Stomach smooth muscle (tissue), 2 donors: ENCODE results near the gene PAEP.
"Not testable (repeated sequence)": the region's sequence is repeated elsewhere in the genome, so short reads cannot be mapped to it uniquely, and the experiment has no call there.

ENCODE experiments used
- H3K27ac ChIP-seq: one replicate; pipeline ENCODE4 v1.7.0; 2013; ENCODE audit warnings: mild to moderate bottlenecking, low read length, inconsistent platforms
- H3K27me3 ChIP-seq, 2 donors: one replicate each; pipeline ENCODE4 v1.7.0; 2013; ENCODE audit warnings: low read length in 2 of 2; ENCODE audit not compliant: insufficient read depth in 2 of 2, control insufficient read depth in 1 of 2
- H3K36me3 ChIP-seq, 2 donors: one replicate each; pipeline ENCODE4 v1.7.0; 2013; ENCODE audit warnings: low read length in 2 of 2; ENCODE audit not compliant: control insufficient read depth in 2 of 2, insufficient read depth in 2 of 2
- H3K4me1 ChIP-seq: one replicate; pipeline ENCODE4 v1.7.0; 2013; ENCODE audit warnings: low read length; ENCODE audit not compliant: control insufficient read depth, insufficient read depth
- H3K4me3 ChIP-seq, 2 donors: one replicate each; pipeline ENCODE4 v1.7.0; 2013; ENCODE audit warnings: low read length in 2 of 2
- H3K9ac ChIP-seq, 2 donors: one replicate each; pipeline ENCODE4 v1.7.0; 2013; ENCODE audit warnings: low read length in 2 of 2, mild to moderate bottlenecking in 1 of 2
- H3K9me3 ChIP-seq, 2 donors: one replicate each; pipeline ENCODE4 v1.7.0; 2013; ENCODE audit warnings: low read length in 2 of 2; ENCODE audit not compliant: control insufficient read depth in 2 of 2
- donor health status: healthy.
- donor health status: Pancreatic carcinoma.

The PAEP gene

DNA sequence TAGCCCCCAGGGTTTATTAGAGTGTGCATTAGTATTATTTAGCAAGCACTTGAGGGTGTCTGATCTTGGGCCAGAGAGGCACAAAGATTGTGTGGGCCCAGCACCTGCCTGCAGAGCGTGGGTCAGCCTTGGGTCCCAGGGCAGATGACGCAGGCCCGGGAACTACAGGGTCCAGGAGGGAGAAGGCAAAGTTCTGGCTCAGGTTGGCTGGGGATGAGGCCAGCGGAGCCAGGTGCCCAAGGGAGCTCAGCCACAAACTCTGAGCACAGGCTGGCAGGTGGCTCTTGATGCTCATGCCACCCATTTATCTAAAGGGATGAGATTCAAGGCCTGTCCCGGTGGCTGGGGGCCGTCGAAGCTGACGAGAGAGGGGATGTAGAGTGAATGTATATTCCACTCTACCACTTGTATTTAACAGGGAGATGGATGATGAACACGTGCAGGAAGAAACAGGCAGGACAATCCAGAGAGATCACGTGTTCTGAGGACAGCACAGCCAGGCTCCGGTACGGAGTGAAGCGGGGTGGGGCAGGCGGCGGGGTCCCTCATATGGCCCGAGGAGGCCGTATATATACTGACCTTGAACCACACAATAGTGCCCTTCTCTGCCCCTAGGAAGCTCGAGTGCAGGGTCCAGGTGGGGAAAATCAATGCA lies 16.4 kb upstream of the PAEP start:
- H3K4me3 ChIP-seq: no peak overlapping the region
- H3K4me1 ChIP-seq: no peaks in the 10 kb centered on the region
- no peaks in the 10 kb centered on the region for H3K9me3 ChIP-seq
- no peak overlapping the region for H3K27ac ChIP-seq
- H3K27me3 ChIP-seq: peaks cover 0 to 4% of the 10 kb centered on the region in 2 donors
- H3K9ac ChIP-seq: no peak overlapping the region
- no peaks in the 10 kb centered on the region for H3K36me3 ChIP-seq

DNA sequence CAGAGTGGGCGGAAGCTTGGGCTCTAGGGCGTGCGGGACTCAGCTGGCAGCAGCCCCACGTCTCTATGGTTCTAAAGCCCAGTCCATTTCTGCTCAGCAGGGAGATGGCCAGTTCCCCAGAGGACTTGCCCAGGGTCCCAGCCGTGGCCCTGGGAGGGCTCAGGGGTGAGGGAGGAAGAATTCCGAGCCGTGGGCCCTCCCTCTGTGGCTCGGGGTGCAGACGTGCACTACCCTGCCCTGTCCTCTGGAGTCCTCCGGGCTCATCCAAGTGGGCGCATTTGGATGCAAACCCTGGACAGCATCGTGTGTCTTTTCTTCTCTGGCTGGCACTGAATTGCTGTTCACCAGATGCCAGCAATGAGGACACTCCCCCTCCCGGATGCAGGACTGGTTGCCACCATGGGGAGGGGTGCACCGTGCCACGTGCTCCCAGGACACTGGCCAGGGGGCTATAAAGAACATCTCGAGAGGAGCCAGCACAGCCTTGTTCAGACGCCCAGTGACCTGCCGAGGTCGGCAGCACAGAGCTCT lies 15.8 kb upstream of the PAEP start, which contains the start of gene OBP2A:
Gene OBP2A (plus strand): TSS at position 481 of the 531 bp plus-strand sequence. CDS start 55 bp downstream, outside the sequence.
- not testable (repeated sequence) for H3K27ac ChIP-seq, H3K9ac ChIP-seq, H3K4me1 ChIP-seq, H3K36me3 ChIP-seq, H3K4me3 ChIP-seq, H3K27me3 ChIP-seq, H3K9me3 ChIP-seq

DNA sequence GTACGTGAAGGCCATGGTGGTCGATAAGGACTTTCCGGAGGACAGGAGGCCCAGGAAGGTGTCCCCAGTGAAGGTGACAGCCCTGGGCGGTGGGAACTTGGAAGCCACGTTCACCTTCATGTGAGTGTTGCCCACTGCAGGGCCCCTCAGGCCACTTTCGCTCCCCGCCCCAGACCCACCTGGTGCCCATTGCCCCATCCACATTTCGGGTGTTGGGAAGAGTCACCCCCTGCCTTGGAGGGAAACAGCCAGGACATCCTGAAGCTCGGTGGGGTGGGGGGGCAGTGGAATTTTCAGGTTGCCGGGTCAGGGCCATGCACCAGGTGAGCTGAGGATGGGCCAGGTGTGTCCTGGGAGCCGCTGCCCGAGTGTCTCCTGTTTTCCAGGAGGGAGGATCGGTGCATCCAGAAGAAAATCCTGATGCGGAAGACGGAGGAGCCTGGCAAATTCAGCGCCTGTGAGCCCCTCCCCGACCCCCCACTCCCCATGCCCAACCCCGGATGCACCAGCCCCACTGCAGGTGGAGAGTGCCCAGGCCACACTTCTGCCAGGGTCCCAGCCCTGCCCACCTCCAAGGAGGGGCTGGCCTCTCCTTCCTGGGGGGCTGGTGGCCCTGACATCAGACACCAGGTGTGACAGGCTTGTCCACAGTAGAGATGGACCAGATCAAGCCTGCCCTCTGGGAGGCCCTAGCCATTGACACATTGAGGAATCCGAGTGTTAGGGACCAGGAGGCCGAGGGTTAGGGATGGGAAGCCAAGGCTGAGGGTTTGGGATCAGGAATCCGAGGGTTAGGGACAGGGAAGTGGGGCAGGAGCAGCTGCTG lies 14.6 kb upstream of the PAEP start:
- not testable (repeated sequence) for H3K4me1 ChIP-seq, H3K9ac ChIP-seq, H3K9me3 ChIP-seq, H3K4me3 ChIP-seq, H3K27ac ChIP-seq, H3K27me3 ChIP-seq, H3K36me3 ChIP-seq

DNA sequence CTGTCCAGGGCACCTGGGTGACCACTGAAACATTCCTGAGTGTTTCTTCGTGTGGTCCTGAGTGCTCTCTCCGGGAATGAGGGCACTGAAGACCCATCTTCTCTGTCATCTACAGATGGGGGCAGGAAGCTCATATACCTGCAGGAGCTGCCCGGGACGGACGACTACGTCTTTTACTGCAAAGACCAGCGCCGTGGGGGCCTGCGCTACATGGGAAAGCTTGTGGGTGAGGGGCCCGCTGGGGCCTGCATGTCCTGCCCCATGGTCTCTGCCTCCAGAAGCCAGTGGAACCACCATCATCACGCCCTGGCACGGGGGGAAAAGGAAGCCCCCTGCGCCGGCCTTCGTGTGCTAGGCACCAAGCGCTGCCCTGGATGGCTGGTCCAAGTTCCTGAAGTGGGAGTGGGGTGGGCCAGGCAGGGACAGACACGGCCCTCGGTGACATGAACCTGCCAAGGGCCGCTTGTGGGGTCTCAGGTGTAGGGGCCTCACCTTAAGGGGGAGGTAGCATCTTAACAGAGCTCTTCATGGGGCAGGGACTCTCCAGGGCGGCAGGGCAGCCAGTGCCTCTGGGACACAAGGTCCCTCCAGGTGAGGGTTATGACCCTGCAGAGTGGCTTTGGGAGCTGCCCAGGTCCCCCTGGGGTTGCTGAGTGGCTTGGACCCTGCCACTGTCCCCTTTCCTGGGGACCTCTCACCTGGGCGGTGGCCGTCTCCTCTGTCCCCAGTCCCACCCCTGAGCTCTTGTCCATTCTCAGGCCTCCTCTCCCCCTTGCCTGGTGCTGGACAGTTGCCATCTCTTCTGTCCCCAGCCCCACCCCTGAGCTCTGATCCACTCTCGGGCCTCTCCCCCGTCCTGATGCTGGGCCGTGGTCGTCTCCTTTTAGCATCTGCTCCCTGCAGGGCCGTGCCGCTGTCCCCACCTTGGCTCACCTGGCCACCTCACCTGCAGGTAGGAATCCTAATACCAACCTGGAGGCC lies 13.5 kb upstream of the PAEP start:
- Histone ChIP-seq H3K27ac (no peak overlapping the region), H3K36me3 (no peaks in the 10 kb centered on the region), H3K9ac (no peak overlapping the region), H3K4me1 (no peaks in the 10 kb centered on the region), H3K9me3 (no peaks in the 10 kb centered on the region), H3K4me3 (no peak overlapping the region), H3K27me3 (peaks cover 0 to 6% of the 10 kb centered on the region in 2 donors)

DNA sequence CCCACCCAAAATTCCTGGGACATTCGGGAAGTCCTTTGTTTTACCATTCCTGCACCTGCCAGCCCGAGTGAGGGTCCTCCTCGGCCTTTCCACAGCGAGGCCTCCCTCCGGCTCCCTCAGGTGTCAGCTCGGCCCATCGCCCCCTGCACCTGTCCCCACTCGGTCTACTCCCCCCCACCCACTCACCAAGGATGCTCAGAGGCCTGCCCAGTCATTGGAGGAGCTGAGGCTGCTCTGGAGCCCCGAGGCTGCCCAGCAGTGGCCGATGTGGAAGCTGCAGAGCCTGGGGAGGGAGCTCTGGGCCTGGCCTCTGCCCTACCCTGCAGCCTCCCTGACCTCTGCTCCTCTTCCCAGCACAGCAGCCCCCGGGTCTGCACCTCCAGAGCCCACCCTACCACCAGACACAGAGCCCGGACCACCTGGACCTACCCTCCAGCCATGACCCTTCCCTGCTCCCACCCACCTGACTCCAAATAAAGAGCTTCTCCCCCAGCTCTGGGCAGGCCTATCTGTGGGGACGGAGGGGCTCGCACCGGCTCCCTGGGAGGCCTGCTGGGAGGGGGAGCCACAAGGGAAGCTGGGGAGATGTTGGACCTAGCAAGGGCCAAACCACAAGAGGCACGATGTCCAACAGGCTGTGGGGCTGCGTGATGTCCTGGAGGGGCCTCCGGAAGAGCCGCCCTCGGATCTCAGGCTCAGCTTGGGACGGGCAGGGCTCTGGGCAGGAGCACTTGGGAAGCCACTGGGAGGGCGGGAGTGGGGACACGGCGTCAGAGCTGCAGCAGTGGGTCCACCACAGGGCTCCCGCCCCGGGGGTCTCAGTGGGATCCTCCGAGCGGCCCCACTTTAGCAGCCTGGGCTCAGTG lies 11.8 kb upstream of the PAEP start:
- H3K9me3 ChIP-seq, H3K27ac ChIP-seq, H3K9ac ChIP-seq, H3K4me3 ChIP-seq, H3K36me3 ChIP-seq, H3K4me1 ChIP-seq, H3K27me3 ChIP-seq: not testable (repeated sequence)

DNA sequence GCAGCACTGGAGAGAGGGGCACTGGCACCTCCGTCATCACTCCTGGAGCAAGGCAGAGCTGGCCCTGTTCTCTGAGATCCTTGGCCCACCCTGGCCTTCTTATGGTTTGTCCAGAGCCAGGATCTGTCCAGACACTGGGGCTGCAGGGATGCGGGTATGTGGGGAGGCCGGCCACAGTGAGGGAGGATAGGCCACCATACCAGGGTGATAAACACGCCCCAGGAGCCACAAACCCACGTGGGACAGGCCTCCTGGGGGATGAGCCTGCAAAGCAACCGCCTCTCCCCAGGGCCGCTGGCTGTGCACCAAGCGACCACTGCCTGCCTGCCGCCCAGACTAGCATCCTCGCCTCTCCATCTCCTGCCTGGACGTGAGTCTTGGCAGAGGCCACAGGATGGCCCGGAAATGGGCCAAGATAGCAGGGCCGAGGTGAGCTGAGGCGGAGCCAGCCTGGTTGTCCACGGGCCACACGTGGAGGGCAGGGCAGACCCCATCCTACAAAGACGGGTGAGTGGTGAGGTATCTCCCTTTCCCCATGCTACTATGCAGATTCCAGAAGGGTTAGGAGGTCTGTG lies 11.1 kb upstream of the PAEP start:
- H3K9me3 ChIP-seq: peaks cover 3 to 5% of the 10 kb centered on the region in 2 donors

DNA sequence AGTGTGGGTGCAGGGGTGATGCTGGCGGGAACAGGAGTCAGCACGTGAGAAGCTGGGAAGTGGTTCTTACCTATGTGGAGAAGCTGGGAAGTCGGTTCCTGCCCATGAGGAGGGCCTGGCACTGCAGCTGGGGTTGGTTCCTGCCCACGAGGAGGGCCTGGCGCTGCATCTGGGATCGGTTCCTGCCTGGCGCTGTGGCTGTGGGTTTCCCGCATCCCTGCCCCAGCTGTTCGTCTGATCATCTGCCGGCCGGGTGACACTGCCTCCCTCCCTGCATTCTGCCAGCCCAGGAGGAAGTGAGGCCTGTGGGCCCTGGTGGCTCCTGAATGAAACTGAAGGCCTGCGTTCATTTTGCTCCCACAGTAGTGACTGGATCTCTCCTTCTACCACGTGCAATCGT lies 10.5 kb upstream of the PAEP start:
- peaks cover 3 to 6% of the 10 kb centered on the region in 2 donors for H3K9me3 ChIP-seq
- no peak overlapping the region for H3K27ac ChIP-seq
- H3K36me3 ChIP-seq: no peaks in the 10 kb centered on the region
- no peak overlapping the region for H3K9ac ChIP-seq
- no peak overlapping the region for H3K4me3 ChIP-seq
- no peaks in the 10 kb centered on the region for H3K4me1 ChIP-seq
- peaks cover 0 to 4% of the 10 kb centered on the region in 2 donors for H3K27me3 ChIP-seq

More for the DNA sequence above, 11.1 kb upstream of the PAEP start:
- Histone ChIP-seq H3K36me3 (no peaks in the 10 kb centered on the region), H3K27ac (no peak overlapping the region), H3K9ac (no peak overlapping the region), H3K4me1 (no peaks in the 10 kb centered on the region), H3K27me3 (peaks cover 0 to 4% of the 10 kb centered on the region in 2 donors), H3K4me3 (no peak overlapping the region)

DNA sequence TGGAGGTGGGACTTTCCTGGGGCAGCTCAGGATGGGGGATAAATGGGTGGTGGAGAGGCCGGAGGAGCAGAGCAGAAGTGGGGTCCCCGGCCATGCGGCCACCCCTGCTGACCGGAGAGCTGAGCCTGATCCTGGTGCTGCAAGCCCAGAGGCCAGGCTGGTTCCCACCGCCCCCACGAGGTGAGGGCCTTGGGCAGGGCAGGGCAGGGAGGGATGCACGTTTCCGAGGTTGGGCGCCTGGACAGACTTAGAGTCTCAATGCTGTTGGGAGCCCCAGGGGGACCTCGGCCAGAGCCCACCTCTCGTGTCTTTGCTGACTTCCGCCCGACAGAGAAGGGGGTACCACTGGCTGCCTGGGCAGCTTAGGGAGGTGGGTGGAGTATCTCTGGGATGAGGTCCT lies 10.1 kb upstream of the PAEP start:
- no peaks in the 10 kb centered on the region for H3K36me3 ChIP-seq
- no peaks in the 10 kb centered on the region for H3K4me1 ChIP-seq
- H3K27me3 ChIP-seq: peaks cover 0 to 4% of the 10 kb centered on the region in 2 donors
- no peak overlapping the region for H3K27ac ChIP-seq
- no peak overlapping the region for H3K4me3 ChIP-seq
- peaks cover 3 to 6% of the 10 kb centered on the region in 2 donors for H3K9me3 ChIP-seq
- H3K9ac ChIP-seq: no peak overlapping the region

DNA sequence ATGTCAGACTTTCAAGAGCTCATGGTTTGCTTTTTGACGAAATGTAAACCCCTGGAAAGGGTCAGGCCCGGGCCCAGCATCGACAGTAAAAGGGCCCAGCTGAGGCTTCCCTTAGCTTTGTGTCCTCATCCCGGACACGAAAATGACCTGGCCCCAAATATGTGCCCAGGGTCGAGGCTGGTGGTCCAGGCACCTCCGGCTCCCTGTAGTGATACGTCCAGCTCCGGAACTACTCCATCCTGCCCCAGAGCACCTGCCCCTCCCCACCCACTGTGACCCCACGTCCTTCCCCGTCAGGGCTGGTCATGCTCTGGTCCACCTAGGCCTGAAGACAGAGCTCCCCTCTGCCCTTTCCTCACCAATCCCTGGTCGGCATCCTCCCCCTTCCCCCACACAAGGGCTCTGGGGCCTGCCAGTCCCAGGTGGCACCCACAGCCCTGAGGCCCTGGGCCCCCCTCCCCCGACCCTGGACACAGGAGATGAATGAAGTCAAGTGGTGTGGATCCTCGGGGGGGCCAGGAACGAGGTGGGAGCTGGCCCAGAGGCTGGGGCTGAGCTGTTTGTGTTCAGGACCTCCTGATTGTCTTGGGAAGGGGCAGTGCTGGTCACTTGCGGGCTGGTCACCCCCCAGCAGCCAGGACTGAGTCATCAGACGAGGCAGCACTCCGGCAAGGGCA lies 9.4 kb upstream of the PAEP start:
- Histone ChIP-seq H3K27me3 (peaks cover 0 to 4% of the 10 kb centered on the region in 2 donors), H3K9ac (no peak overlapping the region), H3K4me3 (no peak overlapping the region), H3K36me3 (no peaks in the 10 kb centered on the region), H3K9me3 (peaks cover 3 to 6% of the 10 kb centered on the region in 2 donors), H3K4me1 (no peaks in the 10 kb centered on the region), H3K27ac (no peak overlapping the region)
